Effector CD8-positive, alpha-beta T cell (primary cell): Measurements from ENCODE around the gene TMEM236.
A peak's percentile ranks its signal among the peaks of the same experiment; 100 is the strongest.

Experiments
- DNase-seq: peaks from one replicate; lab custom pipeline; 2025; lab: John Stamatoyannopoulos, UW

TMEM236 gene

DNA sequence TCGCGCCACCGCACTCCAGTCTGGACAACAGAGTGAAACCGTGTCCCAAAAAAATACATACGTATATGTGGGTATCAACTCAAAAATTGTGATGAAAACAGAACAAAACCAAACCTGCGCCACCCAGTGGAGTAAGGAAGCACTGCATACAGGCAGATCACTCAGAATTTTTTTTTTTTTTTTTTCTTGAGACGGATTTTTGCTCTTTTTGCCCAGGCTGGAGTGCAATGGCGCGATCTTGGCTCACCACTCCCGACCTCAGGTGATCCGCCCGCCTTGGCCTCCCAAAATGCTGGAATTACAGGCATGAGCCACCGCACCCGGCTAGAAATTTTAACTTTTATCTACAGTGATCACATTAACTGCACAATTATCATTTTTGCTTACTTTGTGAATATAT lies 9.1 kb upstream of the TMEM236 start:
- DNase-seq: peak; percentile 53

DNA sequence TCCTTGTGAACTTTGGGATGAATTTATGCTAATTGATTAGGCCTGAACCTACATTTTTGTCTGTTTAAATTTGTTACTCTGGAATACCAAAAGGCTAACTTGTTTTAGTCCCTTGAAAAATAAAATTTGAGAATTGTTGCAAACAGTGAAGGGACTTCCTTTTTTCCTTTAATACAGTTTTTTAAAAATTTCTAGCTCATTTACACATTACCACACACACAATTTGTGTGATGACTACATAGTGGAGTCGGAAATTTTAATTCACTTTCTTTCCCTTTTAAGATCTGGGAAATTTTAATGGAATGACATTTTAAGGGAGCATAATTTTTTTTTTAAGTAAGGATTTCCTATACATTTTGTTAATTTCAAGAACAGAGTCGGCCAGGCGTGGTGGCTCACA lies 8.6 kb upstream of the TMEM236 start:
- DNase-seq: no peak

DNA sequence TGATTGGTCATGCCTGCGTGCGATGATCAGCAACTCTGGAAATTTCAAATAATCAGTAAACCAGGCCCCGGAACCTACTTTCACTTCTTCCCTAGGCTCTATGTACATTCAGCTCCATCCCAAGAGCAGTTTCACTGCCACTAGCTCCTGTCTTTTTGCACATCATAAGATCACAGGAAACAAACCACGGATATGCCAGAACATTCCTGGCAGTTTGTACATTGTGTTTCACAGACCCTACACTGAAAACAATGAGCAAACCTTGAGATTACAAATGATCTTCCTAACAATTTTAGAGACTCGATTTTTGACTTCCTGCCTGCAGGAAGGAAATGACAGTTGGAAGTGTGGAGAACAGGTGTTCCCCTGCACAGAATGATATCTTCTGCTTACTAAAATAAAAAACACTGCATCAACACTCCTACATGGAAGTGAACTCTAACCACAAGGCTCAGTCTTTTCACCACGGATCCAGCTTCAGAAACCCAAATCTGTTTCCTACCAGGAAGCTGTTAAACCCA lies 7.6 kb upstream of the TMEM236 start:
- no peak for DNase-seq

DNA sequence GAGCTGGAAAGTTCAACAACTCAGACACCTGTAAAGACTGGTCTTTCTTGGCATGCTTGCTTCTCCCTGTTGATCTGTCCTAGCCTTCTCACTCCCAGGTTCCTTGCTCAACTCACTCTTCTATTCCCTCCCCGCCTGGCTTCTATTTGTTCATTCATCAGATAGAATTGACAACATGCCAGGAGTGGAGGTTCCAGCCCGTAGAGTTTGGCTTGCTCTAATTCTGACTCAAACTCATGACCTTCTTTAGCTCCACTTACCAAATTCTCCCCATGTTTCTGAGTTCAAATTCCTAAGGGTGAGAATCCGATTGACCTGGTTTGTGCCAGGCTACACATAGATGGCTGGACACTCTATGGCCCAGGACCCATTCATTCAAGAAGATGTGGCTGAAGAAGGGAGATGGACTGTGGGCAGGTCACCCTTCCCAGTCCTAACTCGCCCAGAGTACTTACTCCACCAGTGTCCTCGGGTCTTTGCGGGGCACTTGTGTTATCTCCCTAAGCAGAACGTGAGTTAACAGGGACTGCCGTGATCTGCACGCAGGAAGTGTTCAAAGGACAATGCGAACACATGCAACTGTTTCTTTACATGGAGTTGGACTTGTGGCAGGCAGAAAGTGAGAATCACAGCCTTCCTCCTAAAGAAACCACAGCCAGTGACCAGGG lies 4.0 kb upstream of the TMEM236 start:
- DNase-seq: no peak

DNA sequence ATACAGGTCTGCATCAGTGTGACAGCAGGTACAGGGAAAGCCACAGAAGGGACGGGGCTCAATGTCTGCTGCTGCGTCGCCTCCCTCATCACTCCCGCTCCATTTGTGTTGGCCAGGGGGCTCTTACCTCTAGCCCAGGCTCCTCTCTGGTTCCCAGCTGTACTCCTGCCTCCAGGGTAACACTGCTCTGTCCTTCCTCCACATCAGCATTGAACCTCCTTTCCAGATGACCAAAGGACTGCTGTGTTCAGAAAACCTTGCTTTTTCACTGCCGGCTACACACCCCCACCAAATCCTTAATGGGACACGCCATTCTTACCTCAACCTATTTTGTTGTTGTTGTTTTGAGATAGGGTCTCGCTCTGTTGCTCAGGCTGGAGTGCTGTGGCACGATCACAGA lies 2.1 kb upstream of the TMEM236 start:
- DNase-seq: no peak

DNA sequence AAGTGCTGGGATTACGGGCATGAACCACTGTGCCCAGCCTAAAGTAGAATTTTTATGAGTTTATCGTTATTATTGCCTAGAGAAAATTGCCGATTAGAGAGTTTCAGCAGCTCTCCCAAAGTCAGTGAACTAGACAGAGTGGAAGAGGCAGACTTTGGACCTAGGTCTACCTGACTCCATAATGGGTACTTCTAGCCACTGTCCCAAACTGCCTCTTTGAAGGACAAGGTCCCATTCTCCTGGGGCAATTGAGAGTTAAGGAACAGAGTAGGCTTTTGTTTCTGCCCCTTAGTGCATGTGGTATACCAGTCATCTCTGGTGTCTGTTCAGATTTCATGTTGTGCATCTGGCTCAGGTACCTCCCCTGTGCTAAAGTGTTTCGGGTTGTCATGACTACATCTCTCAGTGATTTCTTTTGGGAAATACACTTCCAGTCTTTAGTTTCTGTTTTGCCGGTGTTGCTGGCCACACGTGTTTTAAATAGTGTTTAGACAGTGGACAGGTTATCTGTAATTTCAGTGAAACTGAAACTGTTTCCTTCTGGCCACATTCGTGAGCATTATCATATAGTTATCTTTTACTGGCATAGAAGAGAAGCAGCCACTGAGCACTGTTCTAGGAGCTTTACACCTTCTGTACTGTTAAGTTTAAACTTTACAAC lies 4.7 kb downstream of the TMEM236 start:
- DNase-seq: no peak

DNA sequence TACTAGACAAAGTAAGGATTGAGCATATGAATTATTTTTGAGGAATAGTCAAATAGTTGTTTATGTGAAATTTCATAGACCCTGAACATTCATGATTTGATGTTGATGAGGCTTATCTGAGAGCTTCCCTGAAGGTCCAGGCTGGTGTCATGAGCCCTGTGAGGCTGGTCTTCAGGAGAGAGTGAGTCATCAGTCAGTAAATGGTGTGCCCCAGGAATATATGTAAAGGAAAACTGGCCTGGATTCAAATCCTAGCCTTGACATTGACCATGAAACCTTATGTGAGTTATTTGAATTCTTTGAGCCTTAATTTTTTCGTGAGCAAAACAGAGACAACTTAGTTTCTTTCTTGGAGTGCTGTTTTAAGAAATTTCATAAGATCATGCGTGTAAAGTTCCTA lies 6.2 kb downstream of the TMEM236 start:
- DNase-seq: no peak

DNA sequence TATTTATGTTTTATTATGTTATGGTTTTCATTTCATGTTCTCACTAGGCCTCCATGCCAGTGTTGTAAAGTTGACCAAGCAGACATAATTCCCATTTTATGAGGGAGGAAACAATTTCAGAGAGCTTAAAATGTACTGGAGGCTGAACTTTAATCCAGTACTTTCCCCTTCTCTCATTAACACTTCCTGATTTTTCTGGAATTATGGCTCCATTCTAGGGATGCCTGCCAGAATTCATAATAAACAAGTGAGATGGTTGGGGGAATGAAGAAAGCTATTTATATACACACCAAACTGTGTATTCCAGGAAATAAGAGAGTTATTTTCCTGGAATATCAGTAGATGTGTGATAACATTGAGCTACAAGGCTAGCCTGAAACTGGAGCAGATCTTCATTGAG lies 6.9 kb downstream of the TMEM236 start:
- DNase-seq: no peak

DNA sequence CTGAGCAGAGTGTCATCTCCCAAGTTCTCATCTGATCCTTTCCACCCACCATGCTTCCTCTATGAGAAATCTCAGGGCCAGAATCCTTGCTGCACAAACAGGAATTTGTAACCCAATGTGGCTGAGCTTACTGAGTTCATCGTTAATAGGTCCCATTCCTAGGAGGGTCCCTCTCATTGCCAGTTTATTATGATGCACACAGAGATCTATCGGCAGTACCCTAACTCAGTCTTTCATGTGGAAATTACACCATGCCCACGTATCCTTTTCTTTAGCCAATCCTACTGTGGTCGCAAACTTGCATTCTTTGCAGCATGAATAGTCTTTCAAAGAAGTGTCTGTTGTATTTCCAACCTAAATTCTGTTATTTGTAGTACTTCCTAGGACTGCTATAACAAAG lies 12.1 kb downstream of the TMEM236 start:
- DNase-seq: no peak

DNA sequence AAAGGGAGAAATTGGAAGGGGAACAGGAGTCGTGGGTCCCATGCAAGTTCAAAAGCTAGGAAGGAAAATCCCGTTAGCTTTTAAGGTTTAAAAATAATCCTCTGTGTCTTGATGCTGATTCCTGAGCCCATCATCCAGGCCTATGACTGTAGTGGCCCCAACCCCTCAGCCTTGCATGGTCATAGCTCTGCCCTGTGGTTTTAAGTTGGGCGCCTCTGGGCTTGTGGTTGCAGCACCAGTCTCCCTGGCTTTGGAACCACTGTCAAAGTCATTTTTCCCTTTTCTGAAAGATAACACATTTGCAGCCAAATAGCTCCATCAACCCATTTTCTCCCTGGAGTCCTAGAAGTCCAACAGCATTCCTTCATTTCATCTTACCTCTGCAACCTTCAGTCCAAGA lies 13.6 kb downstream of the TMEM236 start:
- DNase-seq: no peak

DNA sequence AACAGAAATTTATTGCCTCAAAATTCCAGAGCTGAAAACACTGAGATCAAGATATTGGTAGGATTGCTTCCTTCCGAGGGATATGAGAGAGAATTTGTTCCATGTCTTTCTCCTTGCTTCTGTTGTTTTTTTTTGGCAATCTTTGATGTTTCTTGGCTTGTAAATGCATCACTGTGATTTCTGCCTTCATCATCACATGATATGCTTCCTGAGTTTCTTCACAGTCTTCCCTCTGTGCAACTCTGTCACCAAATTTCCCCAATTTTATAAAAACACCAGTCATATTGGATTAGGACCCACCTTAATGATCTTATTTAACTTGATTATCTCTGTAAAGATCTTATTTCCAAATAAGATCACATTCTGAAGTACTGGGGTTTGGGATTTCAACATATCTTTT lies 14.7 kb downstream of the TMEM236 start:
- DNase-seq: no peak

DNA sequence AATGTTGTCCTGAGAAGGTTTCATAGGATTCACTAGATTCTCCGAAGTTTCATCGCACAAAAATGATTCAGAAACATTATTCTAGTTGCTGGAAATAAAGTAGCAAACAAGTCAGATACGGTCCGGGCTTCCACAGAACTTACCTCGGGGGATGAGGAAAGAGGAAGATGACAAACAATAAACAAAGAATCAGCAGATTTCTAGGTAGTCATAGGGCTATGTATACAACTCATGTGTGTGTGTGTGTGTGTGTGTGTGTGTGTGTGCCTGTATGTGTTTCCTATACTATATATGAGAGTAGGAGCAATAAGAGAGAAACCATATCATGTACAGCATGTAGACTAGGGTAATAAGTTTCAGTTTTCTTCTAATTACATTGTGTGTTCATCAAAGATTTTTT lies 16.5 kb downstream of the TMEM236 start:
- DNase-seq: no peak

DNA sequence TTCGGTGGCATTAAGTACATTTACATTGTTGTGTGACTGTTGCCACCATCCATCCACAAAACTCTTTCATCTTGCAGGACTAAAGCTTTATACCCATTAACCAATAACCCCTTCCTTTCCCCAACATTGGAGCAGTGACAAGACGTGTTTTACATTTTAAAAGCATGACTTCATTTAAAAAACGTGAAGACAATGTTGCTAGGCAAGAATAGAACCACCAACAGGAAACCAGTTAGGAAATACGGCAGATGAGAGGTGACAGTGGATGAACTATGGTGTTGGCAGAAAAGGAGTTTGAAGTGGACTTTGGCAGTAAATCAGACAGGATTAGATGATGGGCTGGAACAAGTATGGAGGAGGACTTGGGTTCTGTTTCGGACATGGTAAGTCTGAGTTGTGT lies 17.0 kb downstream of the TMEM236 start:
- no peak for DNase-seq

DNA sequence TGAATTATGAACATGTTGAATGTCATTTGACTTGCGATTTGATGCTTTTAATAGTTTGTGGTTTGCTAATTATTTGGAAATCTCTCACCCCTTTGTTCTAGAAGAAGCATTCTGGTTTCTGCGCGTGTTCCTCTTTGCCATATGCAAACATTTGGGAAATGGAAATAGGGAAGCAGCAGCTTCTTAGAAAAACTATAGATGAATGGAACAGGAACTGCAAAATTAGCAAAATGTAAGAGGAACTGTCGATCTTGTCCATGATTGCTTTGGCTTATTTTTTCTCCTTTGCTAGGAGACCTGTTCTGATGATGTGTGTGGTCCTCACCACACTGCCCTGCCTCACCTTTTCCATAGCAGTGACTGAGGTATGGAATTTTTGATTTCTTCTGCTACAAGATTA lies 19.0 kb downstream of the TMEM236 start:
- DNase-seq: no peak

DNA sequence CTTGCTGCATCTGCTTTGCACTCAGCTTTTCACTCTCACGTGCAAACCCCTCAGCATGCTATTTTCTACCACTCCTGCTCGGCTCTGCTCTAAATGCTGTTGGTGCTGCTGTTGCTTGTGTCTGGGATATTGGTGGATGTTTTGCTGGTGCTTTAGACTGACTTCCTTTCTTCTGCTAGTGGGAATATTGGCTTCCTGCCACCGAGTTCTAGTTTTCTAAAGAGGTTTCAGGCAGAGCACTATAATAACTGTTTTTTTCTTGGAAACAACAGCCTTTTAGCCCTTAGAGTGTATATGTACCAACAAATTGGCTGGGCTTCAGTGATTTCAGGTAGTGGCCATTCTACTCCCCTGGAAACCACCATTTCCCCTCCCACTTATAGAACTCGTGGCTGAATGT lies 27.8 kb downstream of the TMEM236 start:
- DNase-seq: no peak

DNA sequence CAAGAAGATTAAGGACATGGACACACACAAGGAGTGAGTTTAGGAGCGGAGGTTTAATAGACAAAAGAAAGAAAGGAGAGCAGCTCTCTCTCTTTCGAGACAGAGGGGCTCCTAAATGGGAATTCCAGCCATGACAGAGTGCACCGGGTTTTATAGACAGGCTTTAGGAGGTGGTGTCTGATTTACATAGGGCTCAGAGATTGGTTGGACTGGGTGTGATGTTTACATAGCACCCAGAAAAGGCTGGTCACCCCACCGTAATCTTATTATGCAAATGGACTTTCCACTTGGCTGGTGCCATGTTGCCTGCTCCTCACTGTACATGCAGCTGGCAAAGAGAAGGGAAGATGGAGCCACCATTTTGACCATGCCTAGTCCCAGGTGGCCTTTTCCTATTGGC lies 28.7 kb downstream of the TMEM236 start:
- no peak for DNase-seq

DNA sequence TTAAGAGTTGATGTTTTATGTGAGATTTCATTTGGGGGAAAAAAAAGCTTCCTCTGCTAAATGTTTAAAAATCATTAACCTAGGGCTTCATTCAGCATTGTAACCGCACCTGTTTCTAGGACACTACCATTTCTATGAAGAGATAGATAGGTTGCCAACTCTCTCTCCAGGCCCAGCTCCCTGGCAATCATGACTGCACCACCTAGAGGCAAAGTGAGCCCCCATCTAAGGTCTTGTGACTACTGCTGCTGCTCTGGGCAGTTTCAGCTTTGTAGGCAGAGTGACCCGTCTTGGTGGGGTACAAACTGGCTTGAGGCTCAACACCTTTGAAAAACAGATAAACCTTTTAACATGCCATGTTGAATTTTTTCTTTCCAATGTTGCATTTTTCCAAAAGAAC lies 29.9 kb downstream of the TMEM236 start:
- no peak for DNase-seq

DNA sequence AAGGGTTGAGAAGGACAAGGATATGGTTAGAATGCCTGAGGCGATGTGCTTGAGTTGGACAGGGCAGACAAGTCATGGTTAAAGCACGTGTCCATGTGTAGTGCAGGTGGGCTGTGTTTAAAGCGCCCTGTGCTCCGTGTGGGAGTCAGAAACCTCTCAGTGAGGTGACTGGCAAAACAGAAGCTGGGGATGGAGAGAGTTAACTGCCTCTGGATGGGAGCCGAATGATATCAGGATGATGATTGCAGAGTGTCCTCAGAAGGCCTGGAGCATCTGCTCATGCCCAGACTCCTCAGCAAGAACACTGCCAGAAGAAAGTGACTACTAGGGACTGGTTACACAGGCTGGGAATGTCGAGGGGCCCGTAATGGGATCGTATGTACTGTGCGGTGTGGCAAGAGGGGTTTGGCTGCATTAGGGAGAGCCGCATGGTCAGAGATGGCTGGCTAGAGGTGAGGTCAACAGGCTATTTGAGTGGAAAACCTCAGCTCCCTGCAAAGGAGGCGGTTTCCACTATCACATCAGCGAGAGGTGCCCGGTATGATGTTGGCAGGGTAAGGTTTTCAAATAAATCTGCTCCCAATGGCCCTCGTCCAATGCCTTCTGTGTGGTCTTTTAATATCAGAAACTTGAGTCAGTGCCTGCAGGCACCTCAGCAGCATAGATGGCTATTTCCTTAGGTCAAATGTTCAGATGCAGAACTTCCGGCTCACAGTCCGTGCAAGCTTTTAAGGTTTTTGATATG lies 31.1 kb downstream of the TMEM236 start:
- no peak for DNase-seq

DNA sequence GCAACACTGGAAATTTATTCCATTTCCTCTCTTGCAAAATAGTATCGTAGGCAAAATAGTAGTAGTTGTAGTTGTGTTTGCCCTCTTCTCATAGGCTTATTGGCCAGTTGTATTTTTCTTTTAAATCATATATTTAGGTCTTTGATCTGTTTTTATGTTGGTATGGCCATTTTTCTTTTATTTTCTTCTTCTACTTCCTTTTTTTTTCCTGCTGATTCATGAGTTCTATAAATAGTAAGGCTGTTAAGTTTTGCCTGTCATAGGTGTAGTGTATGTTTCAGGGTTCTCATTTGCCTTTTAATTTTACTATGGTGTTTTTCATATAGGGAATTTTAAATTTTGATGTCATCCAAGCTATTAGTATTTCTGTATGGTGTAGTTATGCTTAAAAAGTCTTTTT lies 31.8 kb downstream of the TMEM236 start:
- no peak for DNase-seq

DNA sequence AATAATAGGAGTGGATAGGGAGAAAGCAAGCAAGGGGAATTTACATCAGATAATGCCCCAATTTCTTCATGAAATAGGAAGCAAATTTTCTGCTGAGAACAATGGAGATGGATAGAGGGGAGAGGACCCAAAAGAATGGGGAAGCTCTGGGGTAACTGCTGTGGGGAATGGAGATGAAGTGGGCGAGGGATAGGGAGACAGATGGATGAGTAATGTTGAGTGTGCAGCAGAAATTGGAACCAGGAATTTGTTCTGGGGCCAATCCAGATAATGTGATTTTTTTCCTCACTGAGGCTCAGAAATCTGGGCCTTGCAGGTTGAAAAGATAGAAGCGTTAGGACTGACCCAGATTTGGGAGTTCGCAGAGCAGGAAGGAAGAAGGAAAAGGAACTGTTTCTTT lies 32.7 kb downstream of the TMEM236 start:
- DNase-seq: no peak

DNA sequence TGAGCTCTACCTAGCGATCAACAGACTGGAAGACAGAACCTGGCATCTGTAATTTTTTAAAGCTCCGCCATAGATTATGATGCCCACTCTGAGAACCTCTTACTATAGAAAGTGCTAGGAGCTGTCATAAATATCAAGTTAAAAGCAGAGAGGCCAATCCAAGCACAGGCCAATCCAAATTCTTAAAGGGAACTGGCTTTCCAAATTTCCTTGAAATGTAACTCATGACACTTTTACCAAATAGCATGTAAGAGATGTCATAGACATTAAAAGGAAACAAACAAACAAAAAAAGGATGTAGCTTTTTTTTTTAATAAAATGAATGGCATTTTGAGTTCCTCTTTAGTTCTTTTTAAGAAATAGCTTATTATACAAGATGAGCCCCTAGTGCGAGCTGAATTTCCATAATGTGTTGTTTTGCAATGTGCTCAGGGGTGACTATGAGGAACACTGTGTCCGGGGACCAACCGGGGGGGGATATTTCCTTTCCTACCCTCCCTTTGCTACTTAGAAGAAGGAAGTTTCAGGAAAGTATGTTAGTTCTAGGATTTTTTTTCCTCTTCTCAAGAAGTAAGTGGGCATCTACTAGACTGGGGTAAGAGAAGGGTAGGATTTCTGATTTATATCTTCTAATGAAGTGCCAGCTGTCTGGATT lies 33.4 kb downstream of the TMEM236 start:
- DNase-seq: no peak

DNA sequence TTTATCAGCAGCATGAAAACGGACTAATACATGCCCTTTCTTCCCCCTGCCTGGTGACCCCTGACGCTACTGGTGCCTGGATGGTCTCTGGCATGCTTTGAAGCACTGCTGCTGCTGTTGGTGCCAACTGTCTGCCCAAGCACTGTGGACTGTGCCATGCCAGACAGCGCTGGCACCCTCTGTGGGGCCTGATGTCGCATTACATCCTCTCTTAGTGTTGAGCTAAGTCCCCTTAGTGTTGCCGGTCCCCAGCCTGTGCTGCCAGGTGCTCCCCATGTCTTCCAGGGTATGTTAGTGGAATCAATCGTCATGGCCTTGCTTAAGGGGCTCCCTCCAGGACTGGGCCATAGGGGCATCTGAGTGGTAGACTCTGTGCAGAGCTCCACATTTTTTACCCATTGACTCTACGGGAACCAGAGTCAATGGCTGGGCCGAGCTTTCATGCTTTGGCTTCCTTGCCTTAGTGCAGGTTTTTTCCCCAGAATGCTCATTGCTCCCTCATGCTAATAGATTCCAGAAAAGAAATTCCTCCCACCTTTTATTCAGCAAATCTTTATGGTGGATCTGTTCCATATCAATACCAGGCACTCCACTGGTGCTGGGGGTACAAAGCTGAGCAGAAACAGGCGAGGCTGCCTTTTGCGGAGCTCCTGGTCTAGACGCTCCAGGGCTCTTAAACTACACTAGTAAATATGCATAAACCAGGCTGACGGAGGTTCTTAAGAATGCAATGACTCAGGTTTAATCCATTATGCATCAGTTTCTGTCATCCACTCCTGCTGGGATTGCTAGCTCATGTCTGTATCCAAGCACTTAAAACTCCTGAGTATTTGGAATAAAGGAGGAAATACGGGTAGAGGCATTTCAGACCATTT lies 35.3 kb downstream of the TMEM236 start:
- no peak for DNase-seq
